SW 1271 (cell line): ENCODE results near the gene PFN2.
"Not testable (repeated sequence)": the region's sequence is repeated elsewhere in the genome, so short reads cannot be mapped to it uniquely, and the experiment has no call there.

ENCODE experiments used
- DNase-seq, 2 experiments: peaks; one replicate each; lab custom pipeline; 2025; lab: John Stamatoyannopoulos, UW

The PFN2 gene, protein sequence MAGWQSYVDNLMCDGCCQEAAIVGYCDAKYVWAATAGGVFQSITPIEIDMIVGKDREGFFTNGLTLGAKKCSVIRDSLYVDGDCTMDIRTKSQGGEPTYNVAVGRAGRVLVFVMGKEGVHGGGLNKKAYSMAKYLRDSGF

DNA sequence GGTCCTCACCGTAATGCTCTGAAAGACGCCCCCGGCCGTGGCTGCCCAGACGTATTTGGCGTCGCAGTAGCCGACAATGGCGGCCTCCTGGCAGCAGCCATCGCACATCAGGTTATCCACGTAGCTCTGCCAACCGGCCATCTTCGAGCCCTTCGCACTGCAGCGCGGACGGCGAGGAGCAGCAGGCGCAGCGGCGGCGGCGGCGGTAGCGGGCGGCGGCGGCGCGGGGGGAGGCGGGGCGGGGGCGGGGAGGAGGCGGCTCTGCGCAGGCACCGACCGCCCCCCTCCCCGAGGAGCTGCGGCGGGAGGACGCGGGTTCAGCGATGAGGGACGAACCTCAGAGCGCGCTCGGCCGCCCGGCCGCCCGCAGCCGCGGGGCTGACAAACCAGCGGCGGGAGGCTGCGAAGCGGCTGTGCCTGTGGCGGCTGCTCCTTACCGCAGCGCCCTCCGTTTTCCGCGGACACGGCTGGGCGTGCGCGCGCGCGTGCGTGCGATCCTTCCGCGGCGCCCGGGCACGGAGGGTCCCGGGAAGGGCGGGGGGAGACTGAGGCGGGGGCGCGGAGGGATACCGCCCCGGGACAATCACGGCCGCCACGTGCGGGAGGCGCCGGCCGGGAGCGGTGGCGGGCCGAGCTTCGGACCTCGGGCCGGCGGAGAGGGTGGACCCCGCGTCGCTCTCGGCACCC is at the start of gene PFN2:
TSS of gene PFN2 (minus strand) at position 180 of the 687 bp plus-strand sequence. CDS start at position 141, 39 bp downstream.
- DNase-seq, result peak; percentile 33 to 83

DNA sequence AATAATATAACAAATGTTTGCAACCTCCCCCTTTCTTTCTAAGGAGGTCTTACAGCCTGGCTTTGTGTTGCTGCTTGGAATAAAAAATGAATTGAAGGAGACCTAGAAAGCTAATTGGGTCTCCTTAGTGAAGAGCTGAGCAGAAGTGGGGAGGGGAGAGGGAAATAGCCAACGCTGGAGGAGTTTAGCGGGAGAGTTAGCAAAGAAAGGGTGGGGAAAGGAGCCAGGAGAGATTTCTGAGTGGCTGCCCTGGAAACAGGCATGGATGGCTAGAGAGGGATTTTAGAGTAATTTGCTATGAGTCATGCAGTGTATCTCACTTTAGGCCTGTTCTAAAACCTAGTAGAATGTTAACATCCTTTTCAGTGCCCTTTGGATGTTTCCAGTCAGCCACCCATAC is 45.2 kb upstream of the PFN2 start:
- no peak for DNase-seq

DNA sequence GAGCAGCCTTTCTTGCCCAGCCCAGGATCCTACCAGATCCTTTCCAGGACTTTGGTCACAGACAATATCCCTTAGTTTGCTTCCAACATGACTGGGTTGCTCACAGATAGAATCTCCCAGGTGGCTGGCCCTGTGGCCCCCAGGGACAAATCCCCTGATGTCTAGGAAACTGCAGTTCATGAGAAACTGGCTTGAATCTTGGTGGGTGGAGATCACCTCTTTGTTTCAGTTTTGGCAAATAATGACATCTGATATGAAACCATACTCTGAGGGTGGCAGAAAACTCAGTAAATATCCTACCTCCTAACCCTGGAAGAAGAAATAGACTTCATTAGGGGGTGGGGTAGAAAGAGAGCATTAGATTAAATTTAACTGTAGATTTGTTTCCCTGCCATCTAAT is 44.1 kb upstream of the PFN2 start:
- DNase-seq, result no peak

DNA sequence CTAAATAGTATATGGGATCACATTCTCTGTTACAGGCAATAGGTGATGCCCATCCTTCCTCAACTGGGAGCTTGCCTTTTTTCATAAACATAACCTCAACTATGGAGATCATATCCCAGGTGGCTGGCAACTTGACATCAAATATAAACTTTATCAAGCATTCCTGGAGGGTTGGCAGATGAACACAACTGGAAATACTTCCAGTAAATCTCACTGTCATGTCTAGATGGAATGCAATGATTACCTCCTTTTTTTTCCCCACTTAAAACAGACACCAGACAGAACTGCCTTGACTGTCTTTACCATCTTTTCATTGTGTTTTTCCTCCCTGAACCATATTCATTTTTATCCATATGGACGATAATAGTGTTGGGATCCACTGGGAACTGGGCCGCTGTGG is 43.1 kb upstream of the PFN2 start:
- DNase-seq, result no peak

DNA sequence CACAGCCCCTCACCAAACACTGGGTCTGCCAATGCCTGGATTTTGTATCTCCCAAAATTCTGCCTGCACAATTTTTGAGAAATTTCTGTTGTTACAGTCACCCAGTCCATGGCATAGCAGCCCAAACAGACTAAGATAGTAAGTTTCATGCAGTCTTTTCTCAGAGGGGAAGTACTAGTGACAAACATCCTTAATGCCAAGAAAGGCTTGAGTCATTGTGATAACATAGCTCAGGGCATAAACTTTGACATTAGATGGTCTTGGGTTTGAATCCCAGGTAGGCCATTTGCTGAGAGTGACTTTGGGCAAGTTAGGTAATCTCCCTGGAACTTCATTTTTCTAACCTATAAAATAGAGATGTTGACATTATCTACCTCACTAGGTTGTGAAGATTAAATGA is 36.1 kb upstream of the PFN2 start:
- no peak for DNase-seq

DNA sequence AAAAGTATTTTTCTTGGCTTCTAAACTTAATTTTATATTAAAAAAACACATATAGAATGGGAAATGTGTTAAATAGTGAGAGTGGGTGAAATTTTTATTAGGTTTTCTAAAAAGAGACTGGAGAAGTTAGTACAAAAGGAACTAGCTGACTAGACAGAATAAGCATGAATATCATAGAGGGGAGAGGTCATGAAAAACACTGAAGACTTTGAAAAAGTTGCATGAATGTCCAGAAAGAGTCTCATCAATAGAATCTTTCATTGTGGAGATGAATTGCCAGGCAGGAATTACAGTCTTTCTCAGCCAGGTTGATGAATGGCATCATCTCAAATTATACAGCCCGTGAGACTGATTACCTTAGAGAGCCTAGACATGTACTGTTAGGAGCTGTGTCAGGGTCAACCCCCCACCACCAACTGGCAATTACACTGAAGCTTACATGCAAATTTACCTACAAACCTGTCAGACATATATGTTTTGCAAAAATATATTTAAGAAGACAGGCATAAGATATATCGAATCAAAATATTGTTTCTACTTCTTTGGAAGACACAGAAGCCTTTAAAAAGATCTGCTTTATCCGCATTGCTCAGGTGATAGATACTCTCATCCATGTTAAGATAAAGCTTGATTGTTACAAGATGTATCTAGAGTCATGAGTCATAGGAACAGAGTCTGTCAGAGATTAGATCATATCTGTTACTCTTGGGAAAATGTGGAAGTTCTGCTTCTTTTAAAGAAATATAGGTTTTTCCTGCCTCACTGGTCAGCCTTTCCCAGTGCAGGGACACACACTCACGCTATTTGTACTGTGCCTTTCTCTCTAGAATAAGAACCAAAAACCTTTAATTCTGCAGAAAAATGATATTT is 34.8 kb upstream of the PFN2 start:
- DNase-seq, result no peak

DNA sequence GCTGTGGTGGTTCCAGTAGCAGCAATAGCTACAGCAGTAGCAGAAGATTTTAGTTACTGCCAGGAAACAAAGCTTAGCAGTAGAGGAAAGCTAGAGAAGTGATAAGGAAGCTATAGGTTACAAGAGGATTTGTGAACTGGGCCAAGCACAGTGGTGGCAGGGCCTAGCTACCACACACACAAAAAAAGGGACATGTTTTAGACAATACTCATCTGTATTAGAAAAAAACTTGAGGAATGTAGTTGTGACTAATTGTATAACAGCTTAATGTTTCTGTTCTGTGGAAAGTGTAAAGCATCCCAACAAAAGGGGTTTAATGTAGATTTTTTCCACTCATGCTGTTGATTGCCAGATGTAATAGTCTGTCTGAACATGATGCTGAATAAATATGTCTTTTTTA is 29.9 kb upstream of the PFN2 start:
- DNase-seq, result no peak

DNA sequence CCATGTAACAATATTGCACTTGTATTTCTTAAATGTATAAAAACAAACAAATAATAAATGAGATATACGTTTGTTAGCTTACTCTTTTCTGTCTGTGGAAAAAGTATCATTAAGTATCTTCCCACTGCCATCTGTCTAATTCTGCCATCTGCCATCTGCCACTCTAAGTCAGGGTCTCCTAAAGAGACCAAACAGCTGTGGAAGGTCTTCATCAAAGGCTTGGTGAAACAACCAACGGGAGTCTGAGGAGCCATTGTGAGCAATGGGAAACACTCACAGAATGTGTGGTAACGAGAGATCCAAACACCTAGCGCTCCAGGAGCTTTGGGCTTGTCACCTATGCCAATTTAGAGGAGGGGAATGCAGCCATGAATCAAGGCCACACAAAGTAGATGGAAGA is 28.7 kb upstream of the PFN2 start:
- no peak for DNase-seq

DNA sequence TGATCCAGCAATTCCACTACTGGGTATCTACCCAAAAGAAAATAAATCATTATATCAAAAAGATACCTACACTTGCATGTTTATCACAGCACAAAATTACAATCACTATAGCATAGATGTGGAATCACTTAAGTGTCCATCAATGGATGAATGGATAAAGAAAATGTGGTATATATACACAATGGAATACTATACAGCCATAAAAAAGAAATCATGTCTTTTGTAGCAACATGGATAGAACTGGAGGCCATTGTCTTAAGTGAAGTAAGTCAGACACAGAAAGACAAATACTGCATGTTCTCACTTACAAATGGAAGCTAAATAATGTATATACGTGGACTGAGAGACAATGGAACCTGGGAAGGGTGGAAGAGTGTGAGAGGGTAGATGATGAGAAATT is 28.3 kb upstream of the PFN2 start:
- DNase-seq, result no peak

DNA sequence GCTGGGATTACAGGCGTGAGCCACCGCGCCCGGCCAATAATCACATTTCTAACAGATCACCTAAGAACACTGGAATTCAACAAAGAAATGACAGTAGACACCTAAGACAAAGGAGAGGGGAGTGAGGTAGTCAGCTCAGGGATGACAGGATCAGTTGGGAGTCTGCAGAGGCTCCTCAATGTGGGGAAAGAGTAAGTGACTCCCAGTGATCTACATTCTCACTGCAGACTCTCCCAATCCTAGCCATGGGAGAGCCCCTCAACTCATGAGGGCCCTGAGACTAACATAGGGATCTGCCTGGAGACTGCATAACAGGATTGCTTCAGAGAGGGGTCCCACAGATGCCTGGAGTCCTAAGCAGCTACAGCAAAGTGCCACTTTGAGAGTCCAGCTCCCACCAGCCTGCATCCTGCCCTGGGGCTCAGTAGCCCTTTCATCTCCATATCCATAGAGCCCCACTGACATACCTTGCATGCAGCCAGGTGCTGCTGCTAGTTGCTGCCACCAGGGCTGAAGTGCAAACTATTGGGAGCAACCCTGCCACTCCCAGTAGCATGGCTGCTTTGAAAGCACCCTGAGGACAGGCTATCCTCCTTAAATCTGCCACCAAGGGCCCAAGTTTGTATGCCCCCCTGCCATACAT is 21.8 kb upstream of the PFN2 start:
- no peak for DNase-seq

DNA sequence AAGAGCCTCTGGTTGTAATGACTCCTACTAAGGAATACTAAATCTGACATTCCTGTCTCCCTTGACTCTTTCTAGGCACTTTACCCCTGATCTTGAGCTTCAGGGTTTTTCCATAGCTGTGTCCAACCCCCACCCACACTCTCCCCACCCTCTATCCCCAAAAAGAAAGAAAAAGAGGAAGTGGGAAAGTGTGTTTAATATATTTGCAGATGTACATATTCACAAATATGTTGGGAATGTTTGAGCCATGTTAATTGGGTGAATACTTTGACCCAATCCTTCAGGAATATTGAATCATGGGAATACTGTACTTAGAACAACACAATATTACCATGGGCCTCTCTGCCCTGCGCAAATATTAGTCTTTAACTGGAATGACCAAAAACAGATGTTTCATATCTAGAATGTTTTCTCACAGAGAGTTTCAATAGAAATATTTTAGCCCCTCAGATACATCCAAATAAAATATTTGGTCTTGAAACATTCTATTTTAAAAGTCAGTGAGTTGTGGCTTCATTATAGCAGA is 19.8 kb upstream of the PFN2 start:
- DNase-seq, result no peak

DNA sequence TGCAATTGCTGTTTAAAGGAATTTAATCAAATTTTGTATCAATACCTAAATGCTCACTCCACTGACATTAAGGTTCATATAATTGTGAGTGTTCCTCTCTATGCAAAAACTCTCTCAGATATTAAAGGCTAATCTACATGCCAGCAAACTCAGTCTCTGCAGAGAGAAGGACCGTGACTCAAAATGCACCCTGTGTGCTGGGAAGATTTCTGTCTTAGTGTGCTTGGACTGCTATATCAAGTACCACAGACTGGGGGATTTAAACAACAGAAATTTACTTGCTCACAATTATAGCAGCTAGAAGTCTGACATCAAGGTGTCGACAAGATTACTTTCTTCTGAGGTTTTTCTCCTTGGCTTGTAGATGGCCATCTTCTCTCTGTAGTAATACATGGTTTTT is 18.6 kb upstream of the PFN2 start:
- DNase-seq, result no peak

DNA sequence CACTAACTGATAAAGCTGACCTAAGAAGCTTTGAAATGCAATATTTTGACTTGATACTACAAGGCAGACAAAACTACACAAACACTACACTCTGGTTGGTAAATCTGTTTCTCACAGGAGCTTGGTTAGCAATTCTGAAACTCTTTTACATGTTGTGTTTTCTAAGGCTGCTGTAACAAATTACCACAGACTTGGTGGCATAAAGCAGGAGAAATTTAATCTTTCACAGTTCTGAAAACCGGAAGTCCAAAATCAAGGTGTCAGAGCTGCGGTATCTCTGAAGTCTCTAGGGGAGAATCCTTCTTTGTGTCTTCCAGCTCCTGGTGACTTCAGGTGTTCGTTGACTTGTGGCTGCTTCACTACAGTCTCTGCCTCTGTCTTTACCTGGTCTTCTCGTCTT is 12.9 kb upstream of the PFN2 start:
- DNase-seq, result no peak

DNA sequence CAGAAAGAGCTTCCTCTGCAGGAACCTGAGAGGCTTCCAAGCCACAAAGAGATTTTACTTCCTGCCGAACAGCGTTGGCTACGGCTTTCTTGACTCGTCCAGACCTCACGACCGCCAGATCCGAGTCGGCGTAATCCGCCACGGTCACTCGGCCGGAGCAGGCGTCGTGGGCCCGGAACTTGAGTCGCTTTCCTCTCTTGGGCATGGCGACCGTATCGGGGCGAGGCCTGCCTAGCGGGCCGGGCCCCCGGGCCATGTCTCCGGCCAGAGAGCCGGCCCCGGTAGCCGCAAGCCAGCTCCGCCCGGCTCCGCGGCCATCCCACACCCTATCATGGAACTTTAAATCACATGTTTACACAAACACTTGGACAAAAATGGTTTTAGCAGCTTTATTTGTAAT is 12.4 kb upstream of the PFN2 start:
- not testable (repeated sequence) for DNase-seq

DNA sequence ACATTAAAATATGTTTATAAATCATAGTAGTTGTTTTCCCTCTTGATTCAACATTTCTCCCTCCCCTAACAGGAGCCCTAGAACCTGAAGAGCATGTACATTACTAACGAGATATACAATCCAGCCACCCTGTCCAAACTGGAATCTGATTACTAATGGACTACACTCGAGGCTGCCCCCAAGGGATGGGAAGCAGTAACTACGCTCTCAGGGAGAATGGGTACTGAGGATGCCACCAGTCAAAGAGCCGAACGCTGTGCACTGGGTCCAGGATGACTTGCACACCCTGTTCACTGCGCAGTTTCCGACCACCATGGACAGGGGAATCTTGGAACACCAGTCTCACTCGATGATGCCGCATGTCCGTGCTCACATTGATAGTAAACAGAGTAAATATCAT is 11.3 kb upstream of the PFN2 start:
- not testable (repeated sequence) for DNase-seq

DNA sequence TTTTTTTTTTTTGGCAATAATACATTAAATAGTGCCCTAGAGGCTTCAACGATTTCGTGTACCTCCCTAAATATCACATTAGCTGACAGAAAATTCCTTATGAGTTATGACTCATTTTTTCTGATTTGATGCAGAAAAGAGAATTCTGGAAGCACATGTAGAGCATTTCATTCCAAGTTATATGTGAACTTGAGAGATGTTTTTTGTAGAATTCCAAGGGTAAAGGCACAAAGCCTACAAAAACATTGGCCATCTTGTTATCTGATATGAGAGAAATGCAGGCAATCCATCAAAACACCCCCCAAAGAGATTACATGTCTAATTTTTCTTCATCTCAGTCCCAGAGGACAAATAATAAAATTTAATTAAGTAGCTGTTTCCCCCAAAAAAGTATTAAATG is 6.7 kb upstream of the PFN2 start:
- DNase-seq, result no peak

DNA sequence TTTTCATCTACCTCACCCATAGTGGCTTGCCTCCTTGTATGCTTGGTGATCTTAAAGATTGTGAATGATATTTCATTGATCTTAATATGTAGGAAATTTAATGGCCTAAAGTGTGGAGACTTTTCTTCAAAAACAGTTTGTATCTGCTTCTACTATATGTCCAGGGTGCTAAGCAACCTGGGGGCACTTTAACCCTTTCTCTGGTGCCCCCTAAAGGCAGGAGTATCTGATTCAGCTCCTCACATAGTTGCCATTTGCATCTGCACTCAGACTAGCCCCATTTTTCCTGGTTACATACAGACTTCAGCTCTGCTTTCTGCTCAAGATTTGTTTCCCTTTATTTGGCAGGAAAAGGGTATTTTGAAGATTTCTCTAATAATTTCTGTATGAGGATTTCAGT is 5.2 kb upstream of the PFN2 start:
- DNase-seq, result no peak

DNA sequence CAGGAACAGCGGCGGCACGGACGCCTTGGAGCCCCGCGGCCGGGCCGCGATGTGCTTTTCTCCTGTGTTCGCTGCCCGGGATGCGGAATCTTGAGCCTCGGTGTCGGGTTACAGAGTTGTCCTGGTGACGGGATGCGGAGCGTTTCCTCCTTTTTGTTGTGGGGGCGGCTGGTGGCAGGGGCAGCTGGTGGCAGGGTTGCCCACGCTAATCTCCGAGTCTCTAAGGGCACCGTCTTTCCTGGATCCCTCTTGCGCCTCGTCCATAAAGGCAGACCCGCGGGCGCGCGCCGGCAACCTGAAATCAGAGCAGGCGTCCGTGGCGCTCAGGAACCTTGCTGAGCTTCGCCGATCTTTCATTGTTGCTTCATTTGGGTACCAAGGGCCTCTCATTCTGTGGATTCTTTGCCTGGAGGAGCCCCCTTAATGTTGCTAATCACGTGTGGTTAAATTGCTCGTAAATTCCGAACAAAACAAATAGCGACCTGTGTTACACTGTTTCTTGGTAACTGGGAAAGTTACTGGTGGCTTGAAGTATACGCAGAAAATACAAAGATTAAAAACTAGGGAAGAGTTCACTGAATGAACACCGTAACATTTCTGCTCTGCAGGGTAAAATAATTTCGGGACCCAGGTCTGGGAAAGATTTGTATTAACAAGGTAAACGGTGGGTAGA is 844 bp upstream of the PFN2 start:
- peak; percentile 38 to 83 for DNase-seq

DNA sequence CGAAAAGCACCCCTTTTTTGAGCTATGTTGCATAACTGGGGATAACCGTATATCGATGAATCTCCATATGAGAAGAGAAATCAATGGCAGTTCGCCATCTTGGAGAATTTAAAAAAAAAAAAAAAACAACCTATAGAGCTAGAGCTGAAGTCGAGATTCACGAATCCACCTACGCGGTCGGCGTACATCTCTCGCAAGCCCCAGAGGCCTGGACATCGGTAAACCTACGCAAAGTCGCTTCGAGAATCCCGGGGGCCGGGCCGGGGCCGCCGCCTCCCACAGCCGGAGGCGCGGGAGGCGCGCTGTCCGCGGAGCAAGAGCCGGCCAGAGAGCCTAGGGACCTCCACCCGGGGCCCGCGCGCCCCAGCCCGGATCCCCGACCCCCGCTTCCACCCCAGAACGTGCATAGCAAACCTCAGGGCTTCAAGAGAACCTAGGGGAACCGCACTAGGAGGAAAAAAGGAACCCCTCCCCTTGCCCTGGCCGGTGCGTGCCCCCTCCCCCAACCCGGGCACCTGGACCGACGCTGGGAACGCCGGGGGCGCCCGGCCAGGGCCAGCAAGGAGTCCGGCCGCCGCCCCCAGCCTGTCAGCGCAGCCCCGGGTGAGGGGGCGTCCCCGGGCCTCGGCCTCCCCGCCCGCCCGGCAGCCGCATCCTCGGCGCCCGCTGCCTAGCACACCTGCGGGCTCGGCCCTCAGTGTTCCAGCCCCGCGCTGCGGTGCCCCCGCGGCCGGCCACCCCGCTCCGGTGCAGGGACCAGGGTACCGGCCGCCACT is 567 bp downstream of the PFN2 start:
- peak; percentile 73 to 89 for DNase-seq

DNA sequence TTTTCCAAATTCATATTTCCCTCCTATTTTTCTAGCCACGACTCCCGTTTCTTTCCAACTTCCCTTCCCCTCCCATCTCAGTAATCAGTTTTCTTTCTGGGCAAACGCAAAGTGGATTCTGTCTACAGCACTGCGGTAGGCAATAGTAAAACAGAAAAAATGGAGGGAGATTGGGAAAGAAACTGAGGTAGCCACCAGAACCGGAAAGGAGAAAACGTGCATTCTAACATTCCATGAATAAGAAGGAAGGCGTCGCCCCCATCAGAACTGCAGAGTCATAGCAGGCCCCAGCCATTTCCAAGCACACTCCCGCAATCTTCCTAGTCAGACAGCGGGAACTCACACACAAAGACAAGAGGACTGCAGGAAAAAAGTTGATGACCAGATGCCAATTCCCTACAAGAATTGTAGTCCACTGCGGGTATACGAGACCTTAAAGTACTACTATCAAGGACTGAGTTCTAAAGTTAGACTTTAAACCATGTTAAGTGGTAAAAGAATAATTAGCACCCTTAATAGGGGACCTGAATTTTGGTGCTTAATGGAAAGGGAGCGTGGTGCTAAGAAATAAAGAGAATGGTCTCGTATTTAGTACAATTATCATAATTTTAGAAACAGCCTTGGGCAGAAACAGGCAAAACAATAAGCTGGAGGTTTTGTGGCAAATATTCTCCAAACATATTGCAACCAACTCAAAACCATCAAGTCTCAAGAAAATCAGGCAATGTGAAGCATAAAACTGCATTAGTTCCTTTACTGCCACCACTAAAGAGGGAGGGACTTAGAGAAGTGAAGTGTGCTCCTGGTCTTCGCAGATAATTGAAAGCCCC is 1.4 kb downstream of the PFN2 start:
- DNase-seq, result peak; percentile 40 to 89
